Chondrocyte (in vitro differentiated cells): ENCODE measurements around the gene RGMB. TPM values are rescaled to one million over a fixed set of nuclear protein-coding genes. Genes with fewer than 3 reads are reported as not detected.

Source experiments
- DNase-seq: peaks from one replicate; pipeline ENCODE4 v3.0.0; 2021; ENCODE audit warnings: mixed read lengths, low spot score
- H3K27ac Mint-ChIP-seq: one replicate; pipeline ENCODE4 v1.8.0; 2021; ENCODE audit warnings: mild to moderate bottlenecking, moderate library complexity, mixed read lengths; ENCODE audit not compliant: unreplicated experiment
- H3K27me3 Mint-ChIP-seq: 2 replicates; pipeline ENCODE4 v1.8.0; 2021; ENCODE audit warnings: low read depth, mixed read lengths
- H3K36me3 Mint-ChIP-seq: 2 replicates; pipeline ENCODE4 v1.8.0; 2021; ENCODE audit warnings: low read depth, mixed read lengths
- H3K4me1 Mint-ChIP-seq: 2 replicates; pipeline ENCODE4 v1.8.0; 2021; ENCODE audit warnings: low read depth, mild to moderate bottlenecking, mixed read lengths
- H3K4me3 Mint-ChIP-seq: one replicate; pipeline ENCODE4 v1.8.0; 2021; ENCODE audit warnings: mild to moderate bottlenecking, moderate library complexity, mixed read lengths; ENCODE audit not compliant: unreplicated experiment
- H3K9me3 Mint-ChIP-seq: 2 replicates; pipeline ENCODE4 v1.8.0; 2021; ENCODE audit warnings: low read depth, mixed read lengths
- CTCF ChIP-seq: fragments of 200-600 bp; sonication (generic); IDR thresholded peaks from 2 replicates; pipeline ENCODE4 v1.5.0; 2021; ENCODE audit warnings: antibody characterized with exemption, mild to moderate bottlenecking, moderate library complexity
- total RNA-seq: library from RNA; stranded (reverse); gene quantifications from 3 replicates; pipeline ENCODE4 v1.2.1, GENCODE V29; 2021

Gene RGMB
- total RNA-seq, 1 donor from 2014 or later: 28.5 TPM

GRCh38 chr5:98787131-98787719 is 13.8 kb downstream of the RGMB start:
- Mint-ChIP-seq H3K27ac (no peak overlapping the region), H3K9me3 (no peaks in the 10 kb centered on the region), H3K4me1 (peaks cover 49% of the 10 kb centered on the region), H3K27me3 (no peaks in the 10 kb centered on the region), H3K4me3 (no peak overlapping the region), H3K36me3 (peaks cover 7% of the 10 kb centered on the region)
- TF ChIP-seq CTCF: no peak
- DNase-seq: no peak

- Mint-ChIP-seq H3K36me3 (peaks cover 14% of the 10 kb centered on the region), H3K27me3 (no peaks in the 10 kb centered on the region), H3K4me3 (no peak overlapping the region), H3K4me1 (peaks cover 47% of the 10 kb centered on the region), H3K27ac (no peak overlapping the region), H3K9me3 (no peaks in the 10 kb centered on the region)
- no peak for DNase-seq
- no peak for TF ChIP-seq CTCF
Observed at GRCh38 chr5:98789029-98789428, 15.6 kb downstream of the RGMB start.

- Mint-ChIP-seq H3K27me3 (no peaks in the 10 kb centered on the region), H3K4me1 (peaks cover 44% of the 10 kb centered on the region), H3K27ac (no peak overlapping the region), H3K9me3 (no peaks in the 10 kb centered on the region), H3K36me3 (peaks cover 20% of the 10 kb centered on the region), H3K4me3 (no peak overlapping the region)
- no peak for TF ChIP-seq CTCF
- DNase-seq: no peak
Observed at GRCh38 chr5:98791001-98791519, 17.6 kb downstream of the RGMB start.

GRCh38 chr5:98791898-98792580 is 18.6 kb downstream of the RGMB start:
- peaks cover 20% of the 10 kb centered on the region for H3K36me3 Mint-ChIP-seq
- no peak overlapping the region for H3K27ac Mint-ChIP-seq

More at GRCh38 chr5:98791898-98792580, 18.6 kb downstream of the RGMB start:
- no peak for DNase-seq
- H3K4me1 Mint-ChIP-seq: peaks cover 41% of the 10 kb centered on the region
- H3K9me3 Mint-ChIP-seq: no peaks in the 10 kb centered on the region
- H3K4me3 Mint-ChIP-seq: no peak overlapping the region
- no peak for TF ChIP-seq CTCF
- no peaks in the 10 kb centered on the region for H3K27me3 Mint-ChIP-seq
